GM12878 (cell line): ENCODE measurements around the gene STX7. TPM values are rescaled to one million over a fixed set of nuclear protein-coding genes. Genes with fewer than 3 reads are reported as not detected.

Source experiments
- CHD4 ChIP-seq: fragments of 200-600 bp; sonication (generic); IDR thresholded peaks from 2 replicates; pipeline ENCODE4 v1.6.1; 2016; ENCODE audit warnings: mild to moderate bottlenecking
- ESRRA ChIP-seq: IDR thresholded peaks from 2 replicates; pipeline ENCODE4 v1.6.1; 2012; ENCODE audit warnings: mild to moderate bottlenecking, low read length, improper control_type of control experiment
- MEF2A ChIP-seq: IDR thresholded peaks from 2 replicates; pipeline ENCODE4 v1.6.1; 2011; ENCODE audit warnings: low read depth, mild to moderate bottlenecking, low read length, moderate library complexity; ENCODE audit not compliant: insufficient read depth
- MTA3 ChIP-seq: IDR thresholded peaks from 2 replicates; pipeline ENCODE4 v1.6.1; 2012; ENCODE audit warnings: low read length, inconsistent platforms, borderline replicate concordance
- MXI1 ChIP-seq: fragments of 150-350 bp; IDR thresholded peaks from 2 replicates; pipeline ENCODE4 v1.6.1; 2011; ENCODE audit warnings: low read depth, mild to moderate bottlenecking, inconsistent platforms, low read length, improper control_type of control experiment
- PAX5 ChIP-seq: IDR thresholded peaks from 2 replicates; pipeline ENCODE4 v1.6.1; 2011; ENCODE audit warnings: low read depth, low read length, borderline replicate concordance
- RAD21 ChIP-seq: IDR thresholded peaks from 2 replicates; pipeline ENCODE4 v1.6.1; 2011; ENCODE audit warnings: mild to moderate bottlenecking, low read depth, low read length, moderate library complexity; ENCODE audit not compliant: insufficient read depth
- RCOR1 ChIP-seq: conservative IDR thresholded peaks from 2 replicates; pipeline ENCODE4 v1.6.1; 2012; ENCODE audit warnings: low read depth, low read length, improper control_type of control experiment
- RELA ChIP-seq: fragments of 450-650 bp; IDR thresholded peaks from 2 replicates; pipeline ENCODE4 v1.8.0; 2014; ENCODE audit warnings: borderline replicate concordance; ENCODE audit not compliant: partially characterized antibody
- SRF ChIP-seq, 2 experiments: IDR thresholded peaks; 2 replicates each; pipeline ENCODE4 v1.6.1; 2011; ENCODE audit warnings: low read depth in 2 of 2, low read length in 2 of 2, mild to moderate bottlenecking in 1 of 2, moderate library complexity in 1 of 2
- ZZZ3 ChIP-seq: IDR thresholded peaks from 2 replicates; pipeline ENCODE4 v1.6.1; 2011; ENCODE audit warnings: low read depth; ENCODE audit not compliant: control insufficient read depth, insufficient read length
- polyA plus RNA-seq, 11 experiments: library from polyadenylated mRNA; depleted of rRNA in 4 of 11; unstranded in 6 of 11; stranded (reverse) in 5 of 11; fragments of >200 nt; fragmentation: Nextera tagmentation in 4 of 11; fragmentation: Illumina TruSeq in 1 of 11; extraction: Ambion mirVana in 4 of 11; extraction: Trizol in 1 of 11; gene quantifications; 1 replicate in 1 of 11; 2 replicates in 10 of 11; pipeline versions ENCODE4 v1.2.1 to v1.2.3, GENCODE V29; 2011 to 2016; ENCODE audit warnings: inconsistent platforms in 2 of 11, missing spikeins in 2 of 11, low read depth in 1 of 11
- total RNA-seq, 4 experiments: library from RNA; depleted of rRNA in 3 of 4; stranded (reverse); fragments of >200 nt in 3 of 4; fragmentation: Illumina TruSeq in 1 of 4; extraction: Trizol in 1 of 4; gene quantifications; 2 replicates each; pipeline versions ENCODE4 v1.2.1 to v1.2.3, GENCODE V29; 2013 to 2021
- TF ChIP-seq, protein P1 (sequence below): fragments of 450-650 bp; IDR thresholded peaks from 2 replicates; pipeline ENCODE4 v1.6.1; 2018; ENCODE audit warnings: mild to moderate bottlenecking, low read depth, moderate library complexity; ENCODE audit not compliant: partially characterized antibody
- TF ChIP-seq, protein P2 (sequence below): fragments of 450-650 bp; IDR thresholded peaks from 2 replicates; pipeline ENCODE4 v1.6.1; 2017; ENCODE audit warnings: mild to moderate bottlenecking, moderate library complexity
- TF ChIP-seq, protein P3 (sequence below), 3 experiments: IDR thresholded peaks in 2 of 3; conservative IDR thresholded peaks in 1 of 3; 2 replicates each; pipeline ENCODE4 v1.5.1; 2011; ENCODE audit warnings: low read depth in 3 of 3, low read length in 3 of 3, mild to moderate bottlenecking in 3 of 3, control low read depth in 2 of 3, moderate library complexity in 2 of 3, inconsistent platforms in 1 of 3, mixed read lengths in 1 of 3; ENCODE audit not compliant: control insufficient read depth in 2 of 3, insufficient read depth in 1 of 3; ENCODE audit errors: extremely low read depth in 1 of 3
- TF ChIP-seq, protein P4 (sequence below): fragments of 450-650 bp; IDR thresholded peaks from 2 replicates; pipeline ENCODE4 v1.6.1; 2017; ENCODE audit warnings: low read depth, mild to moderate bottlenecking, moderate library complexity

Gene STX7
- total and polyA plus RNA-seq, 10 of the 15 experiments (the other 5 are each of a cell fraction or from before 2014, with no cell fraction given) = 26.5 to 75.5 (median 51.3) TPM

DNA sequence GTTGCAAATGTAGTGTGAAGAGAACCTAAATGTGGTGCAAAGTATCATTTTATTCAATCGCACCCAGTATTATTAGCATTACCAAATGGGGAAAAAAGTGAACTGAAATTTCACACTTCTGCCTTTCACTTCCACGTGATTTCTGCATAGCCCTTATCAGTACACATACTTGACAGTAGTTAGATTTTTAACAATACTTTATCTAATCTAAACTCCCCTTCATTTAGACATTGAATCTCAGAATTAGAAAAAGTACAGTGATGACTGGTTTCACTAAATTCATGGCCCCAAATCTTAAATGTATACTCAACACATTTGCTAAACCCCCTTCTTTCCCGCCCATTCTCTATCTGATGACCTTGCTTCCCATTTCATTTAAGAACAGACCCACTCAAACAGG, 14.3 kb downstream of the STX7 start (continued):
- TF ChIP-seq, protein P1, sequence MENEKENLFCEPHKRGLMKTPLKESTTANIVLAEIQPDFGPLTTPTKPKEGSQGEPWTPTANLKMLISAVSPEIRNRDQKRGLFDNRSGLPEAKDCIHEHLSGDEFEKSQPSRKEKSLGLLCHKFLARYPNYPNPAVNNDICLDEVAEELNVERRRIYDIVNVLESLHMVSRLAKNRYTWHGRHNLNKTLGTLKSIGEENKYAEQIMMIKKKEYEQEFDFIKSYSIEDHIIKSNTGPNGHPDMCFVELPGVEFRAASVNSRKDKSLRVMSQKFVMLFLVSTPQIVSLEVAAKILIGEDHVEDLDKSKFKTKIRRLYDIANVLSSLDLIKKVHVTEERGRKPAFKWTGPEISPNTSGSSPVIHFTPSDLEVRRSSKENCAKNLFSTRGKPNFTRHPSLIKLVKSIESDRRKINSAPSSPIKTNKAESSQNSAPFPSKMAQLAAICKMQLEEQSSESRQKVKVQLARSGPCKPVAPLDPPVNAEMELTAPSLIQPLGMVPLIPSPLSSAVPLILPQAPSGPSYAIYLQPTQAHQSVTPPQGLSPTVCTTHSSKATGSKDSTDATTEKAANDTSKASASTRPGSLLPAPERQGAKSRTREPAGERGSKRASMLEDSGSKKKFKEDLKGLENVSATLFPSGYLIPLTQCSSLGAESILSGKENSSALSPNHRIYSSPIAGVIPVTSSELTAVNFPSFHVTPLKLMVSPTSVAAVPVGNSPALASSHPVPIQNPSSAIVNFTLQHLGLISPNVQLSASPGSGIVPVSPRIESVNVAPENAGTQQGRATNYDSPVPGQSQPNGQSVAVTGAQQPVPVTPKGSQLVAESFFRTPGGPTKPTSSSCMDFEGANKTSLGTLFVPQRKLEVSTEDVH = peak; percentile 42
- TF ChIP-seq MXI1 = peak; percentile 73; the same call in 1 of the 2 replicates
- 0 out of 2 replicates have a peak, but pooled peaks have one; percentile 39 for TF ChIP-seq MTA3
- TF ChIP-seq MEF2A = peak; percentile 89
- TF ChIP-seq, protein P2, sequence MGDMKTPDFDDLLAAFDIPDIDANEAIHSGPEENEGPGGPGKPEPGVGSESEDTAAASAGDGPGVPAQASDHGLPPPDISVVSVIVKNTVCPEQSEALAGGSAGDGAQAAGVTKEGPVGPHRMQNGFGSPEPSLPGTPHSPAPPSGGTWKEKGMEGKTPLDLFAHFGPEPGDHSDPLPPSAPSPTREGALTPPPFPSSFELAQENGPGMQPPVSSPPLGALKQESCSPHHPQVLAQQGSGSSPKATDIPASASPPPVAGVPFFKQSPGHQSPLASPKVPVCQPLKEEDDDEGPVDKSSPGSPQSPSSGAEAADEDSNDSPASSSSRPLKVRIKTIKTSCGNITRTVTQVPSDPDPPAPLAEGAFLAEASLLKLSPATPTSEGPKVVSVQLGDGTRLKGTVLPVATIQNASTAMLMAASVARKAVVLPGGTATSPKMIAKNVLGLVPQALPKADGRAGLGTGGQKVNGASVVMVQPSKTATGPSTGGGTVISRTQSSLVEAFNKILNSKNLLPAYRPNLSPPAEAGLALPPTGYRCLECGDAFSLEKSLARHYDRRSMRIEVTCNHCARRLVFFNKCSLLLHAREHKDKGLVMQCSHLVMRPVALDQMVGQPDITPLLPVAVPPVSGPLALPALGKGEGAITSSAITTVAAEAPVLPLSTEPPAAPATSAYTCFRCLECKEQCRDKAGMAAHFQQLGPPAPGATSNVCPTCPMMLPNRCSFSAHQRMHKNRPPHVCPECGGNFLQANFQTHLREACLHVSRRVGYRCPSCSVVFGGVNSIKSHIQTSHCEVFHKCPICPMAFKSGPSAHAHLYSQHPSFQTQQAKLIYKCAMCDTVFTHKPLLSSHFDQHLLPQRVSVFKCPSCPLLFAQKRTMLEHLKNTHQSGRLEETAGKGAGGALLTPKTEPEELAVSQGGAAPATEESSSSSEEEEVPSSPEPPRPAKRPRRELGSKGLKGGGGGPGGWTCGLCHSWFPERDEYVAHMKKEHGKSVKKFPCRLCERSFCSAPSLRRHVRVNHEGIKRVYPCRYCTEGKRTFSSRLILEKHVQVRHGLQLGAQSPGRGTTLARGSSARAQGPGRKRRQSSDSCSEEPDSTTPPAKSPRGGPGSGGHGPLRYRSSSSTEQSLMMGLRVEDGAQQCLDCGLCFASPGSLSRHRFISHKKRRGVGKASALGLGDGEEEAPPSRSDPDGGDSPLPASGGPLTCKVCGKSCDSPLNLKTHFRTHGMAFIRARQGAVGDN = peak; percentile 69
- no peak for TF ChIP-seq ESRRA
- peak; percentile 45 for TF ChIP-seq RELA
- TF ChIP-seq, protein P3, sequence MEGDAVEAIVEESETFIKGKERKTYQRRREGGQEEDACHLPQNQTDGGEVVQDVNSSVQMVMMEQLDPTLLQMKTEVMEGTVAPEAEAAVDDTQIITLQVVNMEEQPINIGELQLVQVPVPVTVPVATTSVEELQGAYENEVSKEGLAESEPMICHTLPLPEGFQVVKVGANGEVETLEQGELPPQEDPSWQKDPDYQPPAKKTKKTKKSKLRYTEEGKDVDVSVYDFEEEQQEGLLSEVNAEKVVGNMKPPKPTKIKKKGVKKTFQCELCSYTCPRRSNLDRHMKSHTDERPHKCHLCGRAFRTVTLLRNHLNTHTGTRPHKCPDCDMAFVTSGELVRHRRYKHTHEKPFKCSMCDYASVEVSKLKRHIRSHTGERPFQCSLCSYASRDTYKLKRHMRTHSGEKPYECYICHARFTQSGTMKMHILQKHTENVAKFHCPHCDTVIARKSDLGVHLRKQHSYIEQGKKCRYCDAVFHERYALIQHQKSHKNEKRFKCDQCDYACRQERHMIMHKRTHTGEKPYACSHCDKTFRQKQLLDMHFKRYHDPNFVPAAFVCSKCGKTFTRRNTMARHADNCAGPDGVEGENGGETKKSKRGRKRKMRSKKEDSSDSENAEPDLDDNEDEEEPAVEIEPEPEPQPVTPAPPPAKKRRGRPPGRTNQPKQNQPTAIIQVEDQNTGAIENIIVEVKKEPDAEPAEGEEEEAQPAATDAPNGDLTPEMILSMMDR (IDR thresholded peaks at IDR 0.05 in 2 of 3, conservative IDR thresholded peaks at IDR 0.05 in 1 of 3; ENCODE audit: control insufficient read depth in 2 of 3, extremely low read depth in 1 of 3, insufficient read depth in 1 of 3, low read depth in 3 of 3, low read length in 3 of 3) = no peak
- TF ChIP-seq PAX5 = no peak
- peak in 1 of 2 experiments; percentile 75; a peak in 2 of 4 replicates for TF ChIP-seq SRF (IDR thresholded peaks at IDR 0.05; ENCODE audit: low read depth in 2 of 2, low read length in 2 of 2)
- TF ChIP-seq, protein P4, sequence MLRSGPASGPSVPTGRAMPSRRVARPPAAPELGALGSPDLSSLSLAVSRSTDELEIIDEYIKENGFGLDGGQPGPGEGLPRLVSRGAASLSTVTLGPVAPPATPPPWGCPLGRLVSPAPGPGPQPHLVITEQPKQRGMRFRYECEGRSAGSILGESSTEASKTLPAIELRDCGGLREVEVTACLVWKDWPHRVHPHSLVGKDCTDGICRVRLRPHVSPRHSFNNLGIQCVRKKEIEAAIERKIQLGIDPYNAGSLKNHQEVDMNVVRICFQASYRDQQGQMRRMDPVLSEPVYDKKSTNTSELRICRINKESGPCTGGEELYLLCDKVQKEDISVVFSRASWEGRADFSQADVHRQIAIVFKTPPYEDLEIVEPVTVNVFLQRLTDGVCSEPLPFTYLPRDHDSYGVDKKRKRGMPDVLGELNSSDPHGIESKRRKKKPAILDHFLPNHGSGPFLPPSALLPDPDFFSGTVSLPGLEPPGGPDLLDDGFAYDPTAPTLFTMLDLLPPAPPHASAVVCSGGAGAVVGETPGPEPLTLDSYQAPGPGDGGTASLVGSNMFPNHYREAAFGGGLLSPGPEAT = peak; percentile 78
- no peak for TF ChIP-seq ZZZ3
- 0 out of 2 replicates have a peak, but pooled peaks have one; percentile 42 for TF ChIP-seq RCOR1
- peak; percentile 48; the same call in 1 of the 2 replicates for TF ChIP-seq CHD4
- TF ChIP-seq RAD21 = no peak
